MCF 10A (cell line): ENCODE measurements around the gene RASAL1. TPM values are rescaled to one million over a fixed set of nuclear protein-coding genes. Genes with fewer than 3 reads are reported as not detected.
A peak's percentile ranks its signal among the peaks of the same experiment; 100 is the strongest.

ENCODE experiments used
- BruUV-seq: library from RNA; stranded (reverse); fragments of 400-500 nt; replicated peaks from 2 replicates; lab custom pipeline; 2021; lab: Mats Ljungman, UMichigan
- CTCF ChIA-PET: fragments of 300-600 bp; sonication (Branson Sonifier 250); formaldehyde crosslinking; extraction: SDS; loops from one replicate; lab custom pipeline; 2021; ENCODE audit warnings: antibody characterized with exemption, inconsistent platforms; lab: Yijun Ruan, JAX
- POLR2A ChIA-PET: fragments of 300-600, 350-650 bp; sonication (Branson Sonifier 250); formaldehyde crosslinking; extraction: SDS; loops from one replicate; lab custom pipeline; 2020; ENCODE audit warnings: antibody characterized with exemption, inconsistent platforms; lab: Yijun Ruan, JAX
- DNase-seq: peaks from one replicate; pipeline ENCODE4 v3.0.0-alpha.2; 2018; ENCODE audit not compliant: unreplicated experiment
- H3K27ac Mint-ChIP-seq: one replicate; pipeline ENCODE4 v1.8.0; 2022; ENCODE audit warnings: mild to moderate bottlenecking, low read depth, mixed read lengths; ENCODE audit not compliant: unreplicated experiment
- H3K27me3 Mint-ChIP-seq: one replicate; pipeline ENCODE4 v1.8.0; 2022; ENCODE audit warnings: mixed read lengths; ENCODE audit not compliant: insufficient read depth, unreplicated experiment
- H3K36me3 Mint-ChIP-seq: one replicate; pipeline ENCODE4 v1.8.0; 2022; ENCODE audit warnings: mild to moderate bottlenecking, moderate library complexity, mixed read lengths; ENCODE audit not compliant: insufficient read depth, unreplicated experiment
- H3K4me1 Mint-ChIP-seq: one replicate; pipeline ENCODE4 v1.8.0; 2022; ENCODE audit warnings: mixed read lengths; ENCODE audit not compliant: insufficient read depth, unreplicated experiment
- H3K4me3 Mint-ChIP-seq: one replicate; pipeline ENCODE4 v1.8.0; 2022; ENCODE audit warnings: mild to moderate bottlenecking, moderate library complexity, mixed read lengths; ENCODE audit not compliant: unreplicated experiment
- H3K9me3 Mint-ChIP-seq: one replicate; pipeline ENCODE4 v1.8.0; 2022; ENCODE audit warnings: mixed read lengths; ENCODE audit not compliant: unreplicated experiment
- CTCF ChIP-seq: fragments of 200-600 bp; IDR thresholded peaks from one replicate; pipeline ENCODE4 v1.8.0; 2022; ENCODE audit warnings: antibody characterized with exemption, mild to moderate bottlenecking; ENCODE audit not compliant: unreplicated experiment
- intact Hi-C: fragments of 100-400 bp; cut with micrococcal nuclease; formaldehyde crosslinking; loops from 2 replicates; pipeline ENCODE4 v1.14.1; 2022
- total RNA-seq: library from RNA; stranded (reverse); gene quantifications from 2 replicates; pipeline ENCODE4 v1.2.3, GENCODE V29; 2022

Gene RASAL1
- total RNA-seq, 1 experiment from 2014 or later: not detected

GRCh38 chr12:113133036-113133435 is 2.5 kb downstream of the RASAL1 start:
- Mint-ChIP-seq H3K9me3 (no peaks in the 10 kb centered on the region), H3K4me3 (no peak overlapping the region), H3K4me1 (peaks cover 7% of the 10 kb centered on the region), H3K36me3 (no peaks in the 10 kb centered on the region), H3K27ac (no peak overlapping the region), H3K27me3 (no peaks in the 10 kb centered on the region)
- POLR2A ChIA-PET: no interaction called here
- BruUV-seq: no TSS peak
- CTCF ChIA-PET: interaction anchor here (0.6 to 0.7 kb wide), 2 partner anchors 13 to 661 kb away, joined by 3 to 4 read pairs; no protein-coding TSS in a partner anchor
- DNase-seq: no peak
- intact Hi-C loops: no loop called here
- no peak for TF ChIP-seq CTCF

- no peaks in the 10 kb centered on the region for H3K9me3 Mint-ChIP-seq
- no TSS peak for BruUV-seq
- H3K36me3 Mint-ChIP-seq: no peaks in the 10 kb centered on the region
- H3K4me3 Mint-ChIP-seq: no peak overlapping the region
- DNase-seq: no peak
- ChIA-PET POLR2A (no interaction called here), CTCF (interaction anchor here (1.2 kb wide), 1 partner anchor 21 kb away, joined by 5 read pairs; no protein-coding TSS in a partner anchor)
- intact Hi-C loops: no loop called here
- no peak for TF ChIP-seq CTCF
- peaks cover 7% of the 10 kb centered on the region for H3K4me1 Mint-ChIP-seq
- no peak overlapping the region for H3K27ac Mint-ChIP-seq
- no peaks in the 10 kb centered on the region for H3K27me3 Mint-ChIP-seq
Observed at GRCh38 chr12:113131556-113131955, 4.0 kb downstream of the RASAL1 start.

GRCh38 chr12:113130457-113131135 is 5.0 kb downstream of the RASAL1 start:
- H3K4me1 Mint-ChIP-seq: peaks cover 7% of the 10 kb centered on the region
- H3K4me3 Mint-ChIP-seq: no peak overlapping the region
- H3K27ac Mint-ChIP-seq: no peak overlapping the region
- no peaks in the 10 kb centered on the region for H3K9me3 Mint-ChIP-seq
- no peaks in the 10 kb centered on the region for H3K36me3 Mint-ChIP-seq
- no TSS peak for BruUV-seq
- CTCF ChIA-PET: interaction anchor here (1.0 to 1.2 kb wide), 2 partner anchors 20 to 22 kb away, joined by 4 to 5 read pairs; no protein-coding TSS in a partner anchor
- POLR2A ChIA-PET: no interaction called here
- DNase-seq: peak; percentile 39
- intact Hi-C loops: no loop called here
- no peaks in the 10 kb centered on the region for H3K27me3 Mint-ChIP-seq
- no peak for TF ChIP-seq CTCF

GRCh38 chr12:113129664-113130456 is 5.7 kb downstream of the RASAL1 start:
- Mint-ChIP-seq H3K27ac (no peak overlapping the region), H3K36me3 (no peaks in the 10 kb centered on the region), H3K27me3 (no peaks in the 10 kb centered on the region), H3K9me3 (no peaks in the 10 kb centered on the region), H3K4me1 (peaks cover 7% of the 10 kb centered on the region), H3K4me3 (no peak overlapping the region)
- no TSS peak for BruUV-seq
- intact Hi-C loops: no loop called here
- CTCF ChIA-PET: interaction anchor here (0.6 to 1.0 kb wide), 2 partner anchors 11 to 23 kb away, joined by 3 to 4 read pairs; no protein-coding TSS in a partner anchor
- no peak for TF ChIP-seq CTCF
- POLR2A ChIA-PET: interaction anchor here (0.6 kb wide), 1 partner anchor 873 kb away, joined by 3 read pairs; no protein-coding TSS in a partner anchor
- no peak for DNase-seq
